Body of pancreas (tissue), 4 donors: Measurements from ENCODE around the gene CD151. TPM values are rescaled to one million over a fixed set of nuclear protein-coding genes. Genes with fewer than 3 reads are reported as not detected.
A peak's percentile ranks its signal among the peaks of the same experiment; 100 is the strongest.

ENCODE experiments used
- ATAC-seq: fragments of 150-250 bp; one replicate; pipeline ENCODE4 v1.9.1; 2016
- DNase-seq, 4 donors: peaks; one replicate each; pipeline ENCODE4 v3.0.0-alpha.2; 2019
- H3K27ac ChIP-seq, 4 donors: fragments of 200-600 bp; sonication (generic); 1 replicate in 3 of 4; 2 replicates in 1 of 4; pipeline versions ENCODE4 v1.5.1 to v1.6.1; 2016 to 2019; ENCODE audit warnings: mild to moderate bottlenecking in 1 of 4, mixed read lengths in 1 of 4, moderate library complexity in 1 of 4
- H3K27me3 ChIP-seq, 2 donors: fragments of 200-600 bp; sonication (generic); one replicate each; pipeline ENCODE4 v1.6.0; 2016; ENCODE audit warnings: mild to moderate bottlenecking in 1 of 2
- H3K36me3 ChIP-seq, 2 donors: fragments of 200-600 bp; sonication (generic); replicated peaks in 1 of 2; 2 replicates each; pipeline ENCODE4 v1.5.1; 2016; ENCODE audit warnings: low read depth in 2 of 2; ENCODE audit not compliant: insufficient read depth in 1 of 2
- H3K4me1 ChIP-seq: fragments of 200-600 bp; sonication (generic); one replicate; pipeline ENCODE4 v1.6.0; 2016
- H3K4me3 ChIP-seq, 2 donors: fragments of 200-600 bp; sonication (generic); 1 replicate in 1 of 2; 2 replicates in 1 of 2; pipeline ENCODE4 v1.5.1; 2016 to 2019
- H3K9me3 ChIP-seq, 3 donors: fragments of 200-600 bp; sonication (generic); 1 replicate in 2 of 3; 2 replicates in 1 of 3; pipeline ENCODE4 v1.5.1; 2016
- CTCF ChIP-seq, 7 experiments: fragments of 450-650 bp in 4 of 7; fragments of 200-600 bp in 3 of 7; sonication (generic) in 3 of 7; IDR thresholded peaks; one replicate each; pipeline ENCODE4 v1.5.1; 2016 to 2019; ENCODE audit warnings: antibody characterized with exemption in 7 of 7
- POLR2A ChIP-seq, 3 donors: fragments of 450-650 bp; IDR thresholded peaks; one replicate each; pipeline ENCODE4 v1.6.1; 2016; ENCODE audit warnings: antibody characterized with exemption in 3 of 3, mild to moderate bottlenecking in 2 of 3
- WGBS, 2 donors: methylation state at CpG; one replicate each; pipeline ENCODE4 v1.1.5; 2017; 5-methylcytosine and 5-hydroxymethylcytosine counted together
- intact Hi-C: fragments of 100-400 bp; cut with DNase I; formaldehyde crosslinking; loops from one replicate; pipeline ENCODE4 v1.15.1; 2023
- total RNA-seq, 2 donors: library from RNA; depleted of rRNA; stranded (reverse); fragments of >200 nt; gene quantifications; one replicate each; pipeline ENCODE4 v1.1.0, GENCODE V29; 2016

CD151 gene
- total RNA-seq, 2 donors from 2014 or later: 152 to 282 TPM

- no peak for DNase-seq
- H3K9me3 ChIP-seq: no peaks in the 10 kb centered on the region
- TF ChIP-seq CTCF (IDR thresholded peaks at IDR 0.05) (no peak), POLR2A (IDR thresholded peaks at IDR 0.05) (no peak)
- no peaks in the 10 kb centered on the region for H3K36me3 ChIP-seq
- ATAC-seq: no peak
- peaks cover 25% of the 10 kb centered on the region for H3K4me1 ChIP-seq
- intact Hi-C loops: no loop called here
- H3K27me3 ChIP-seq: no peaks in the 10 kb centered on the region
- H3K4me3 ChIP-seq: no peak overlapping the region
- 79% methylated on average over 9 of the region's 9 CpGs; no CpG with 5 or more reads in 1 of the 2 donors for WGBS, 2 donors
- H3K27ac ChIP-seq: no peak overlapping the region
Measured at GRCh38 chr11:871472-871871, 38.7 kb downstream of the CD151 start.

GRCh38 chr11:872799-873198 is 40.0 kb downstream of the CD151 start:
- ATAC-seq (no peak), DNase-seq (no peak)
- WGBS, 2 donors: 90 to 96% methylated on average over 6 to 9 of the region's 9 CpGs
- no peaks in the 10 kb centered on the region for H3K9me3 ChIP-seq
- no peak overlapping the region for H3K27ac ChIP-seq
- H3K27me3 ChIP-seq: no peaks in the 10 kb centered on the region
- intact Hi-C loops: no loop called here
- no peak for TF ChIP-seq POLR2A (IDR thresholded peaks at IDR 0.05)
- TF ChIP-seq CTCF (IDR thresholded peaks at IDR 0.05): no peak
- no peak overlapping the region for H3K4me3 ChIP-seq
- peaks cover 29% of the 10 kb centered on the region for H3K4me1 ChIP-seq
- no peaks in the 10 kb centered on the region for H3K36me3 ChIP-seq

- Histone ChIP-seq H3K27ac (no peak overlapping the region), H3K4me1 (peaks cover 20% of the 10 kb centered on the region), H3K27me3 (no peaks in the 10 kb centered on the region), H3K4me3 (no peak overlapping the region), H3K36me3 (no peaks in the 10 kb centered on the region), H3K9me3 (no peaks in the 10 kb centered on the region)
- intact Hi-C loops: no loop called here
- no peak for ATAC-seq
- WGBS, 2 donors: 78 to 83% methylated on average over 11 to 12 of the region's 12 CpGs
- TF ChIP-seq POLR2A (IDR thresholded peaks at IDR 0.05) (no peak), CTCF (IDR thresholded peaks at IDR 0.05) (no peak)
- no peak for DNase-seq
Measured at GRCh38 chr11:873706-874105, 41.0 kb downstream of the CD151 start.

- TF ChIP-seq CTCF (IDR thresholded peaks at IDR 0.05) (no peak), POLR2A (IDR thresholded peaks at IDR 0.05) (no peak)
- H3K4me1 ChIP-seq: peaks cover 18% of the 10 kb centered on the region
- H3K36me3 ChIP-seq: no peaks in the 10 kb centered on the region
- DNase-seq (no peak), ATAC-seq (no peak)
- 93 to 94% methylated on average over 10 to 16 of the region's 16 CpGs for WGBS, 2 donors
- intact Hi-C loops: no loop called here
- H3K4me3 ChIP-seq: no peak overlapping the region
- no peak overlapping the region for H3K27ac ChIP-seq
- H3K27me3 ChIP-seq: no peaks in the 10 kb centered on the region
- H3K9me3 ChIP-seq: no peaks in the 10 kb centered on the region
Measured at GRCh38 chr11:875203-875602, 42.5 kb downstream of the CD151 start.

- H3K27me3 ChIP-seq: no peaks in the 10 kb centered on the region
- H3K4me1 ChIP-seq: peaks cover 18% of the 10 kb centered on the region
- TF ChIP-seq POLR2A (IDR thresholded peaks at IDR 0.05) (no peak), CTCF (IDR thresholded peaks at IDR 0.05) (no peak)
- ATAC-seq (peak; percentile 5), DNase-seq (peak in 1 of 4 donors; percentile 34)
- H3K27ac ChIP-seq: no peak overlapping the region
- intact Hi-C loops: no loop called here
- no peaks in the 10 kb centered on the region for H3K36me3 ChIP-seq
- H3K9me3 ChIP-seq: no peaks in the 10 kb centered on the region
- no peak overlapping the region for H3K4me3 ChIP-seq
- 69 to 72% methylated on average over 21 of the region's 21 CpGs for WGBS, 2 donors
Measured at GRCh38 chr11:875769-876301, 43.1 kb downstream of the CD151 start.
